Activated T-cell treated with anti-CD3 and anti-CD28 coated beads, Interleukin-2, amount 50 U/mL, for 24 hours (primary cell): ENCODE measurements around the gene SNORC.

Experiments used
- DNase-seq: peaks from one replicate; pipeline ENCODE4 v3.0.0-alpha.2; 2020
- H3K27ac Mint-ChIP-seq: 2 replicates; pipeline ENCODE4 v1.8.0; 2020; ENCODE audit warnings: mild to moderate bottlenecking, mixed read lengths
- H3K27me3 Mint-ChIP-seq: 2 replicates; pipeline ENCODE4 v1.8.0; 2020; ENCODE audit warnings: mixed read lengths
- H3K36me3 Mint-ChIP-seq: 2 replicates; pipeline ENCODE4 v1.8.0; 2020; ENCODE audit warnings: low read depth, mixed read lengths
- H3K4me1 Mint-ChIP-seq: 2 replicates; pipeline ENCODE4 v1.8.0; 2020; ENCODE audit warnings: low read depth, mixed read lengths
- H3K4me3 Mint-ChIP-seq: 2 replicates; pipeline ENCODE4 v1.8.0; 2020; ENCODE audit warnings: mild to moderate bottlenecking, moderate library complexity, mixed read lengths
- H3K9me3 Mint-ChIP-seq: 2 replicates; pipeline ENCODE4 v1.8.0; 2020; ENCODE audit warnings: mixed read lengths

Gene SNORC

DNA sequence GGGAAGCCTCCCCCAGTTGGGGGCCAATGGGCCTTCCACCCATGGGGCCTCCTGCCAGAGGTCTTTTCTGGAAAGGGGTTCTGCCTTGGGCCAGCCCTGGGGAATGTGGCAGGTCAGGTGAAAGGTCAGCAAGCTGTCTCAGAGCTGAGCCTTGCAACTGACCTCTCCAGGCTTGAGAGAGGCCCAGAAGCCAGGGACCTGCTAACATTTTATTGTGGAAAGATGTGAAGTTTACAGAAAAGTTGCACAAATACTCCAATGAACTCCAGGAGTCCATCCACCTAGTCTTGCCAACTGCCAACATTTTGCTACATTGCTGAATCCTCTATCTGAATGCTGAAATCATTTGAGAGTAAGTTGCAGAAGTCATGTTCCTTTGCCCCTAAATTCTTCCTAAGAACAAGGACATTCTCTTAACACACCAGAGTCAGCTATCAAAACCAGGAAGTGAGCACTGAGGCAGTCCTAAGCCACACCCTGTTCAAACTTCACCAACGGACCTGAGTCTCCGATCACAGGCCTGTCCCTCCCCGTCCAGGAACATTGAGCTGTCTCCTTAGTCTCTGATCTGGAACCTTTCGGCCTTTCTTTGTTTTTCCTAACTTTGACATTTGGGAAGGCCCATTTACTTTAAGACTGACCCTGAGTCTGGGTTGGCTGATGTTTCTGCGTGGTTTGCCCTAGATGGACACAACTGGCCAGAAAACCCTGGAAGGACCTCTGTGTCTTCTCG is 4.0 kb downstream of the SNORC start:
- Mint-ChIP-seq H3K4me1 (peaks cover 6% of the 10 kb centered on the region), H3K9me3 (no peaks in the 10 kb centered on the region), H3K27ac (no peak overlapping the region), H3K4me3 (no peak overlapping the region), H3K36me3 (no peaks in the 10 kb centered on the region), H3K27me3 (peaks cover 26% of the 10 kb centered on the region)
- DNase-seq = no peak

DNA sequence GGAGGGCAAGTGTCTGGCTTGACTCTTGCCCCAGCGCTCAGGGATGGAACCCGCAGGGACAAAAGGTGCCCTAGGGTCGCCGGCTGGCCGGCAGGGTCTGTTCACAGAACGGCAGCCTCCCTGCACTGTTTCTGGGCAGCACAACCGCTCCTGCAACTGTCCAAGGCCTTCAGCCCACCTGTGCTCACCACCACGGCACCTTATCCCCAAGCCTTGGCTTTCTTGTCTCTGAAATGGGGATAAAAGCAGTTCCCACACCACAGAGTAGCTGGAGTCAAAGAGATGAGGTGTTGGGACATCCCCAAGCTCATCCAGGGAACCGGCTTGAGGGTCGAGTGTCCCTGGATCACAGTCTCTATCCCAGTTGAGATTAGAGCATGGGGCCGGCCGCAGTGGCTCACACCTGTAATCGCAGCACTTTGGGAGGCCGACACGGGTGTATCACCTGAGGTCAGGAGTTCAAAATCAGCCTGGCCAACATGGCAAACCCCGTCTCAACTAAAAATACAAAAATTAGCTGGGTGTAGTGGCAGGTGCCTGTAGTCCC is 4.7 kb downstream of the SNORC start:
- H3K4me1 Mint-ChIP-seq = peaks cover 6% of the 10 kb centered on the region
- no peaks in the 10 kb centered on the region for H3K36me3 Mint-ChIP-seq
- peak; percentile 27 for DNase-seq
- H3K4me3 Mint-ChIP-seq = peak overlapping the region; percentile 58
- peaks cover 26% of the 10 kb centered on the region for H3K27me3 Mint-ChIP-seq
- no peaks in the 10 kb centered on the region for H3K9me3 Mint-ChIP-seq
- no peak overlapping the region for H3K27ac Mint-ChIP-seq

DNA sequence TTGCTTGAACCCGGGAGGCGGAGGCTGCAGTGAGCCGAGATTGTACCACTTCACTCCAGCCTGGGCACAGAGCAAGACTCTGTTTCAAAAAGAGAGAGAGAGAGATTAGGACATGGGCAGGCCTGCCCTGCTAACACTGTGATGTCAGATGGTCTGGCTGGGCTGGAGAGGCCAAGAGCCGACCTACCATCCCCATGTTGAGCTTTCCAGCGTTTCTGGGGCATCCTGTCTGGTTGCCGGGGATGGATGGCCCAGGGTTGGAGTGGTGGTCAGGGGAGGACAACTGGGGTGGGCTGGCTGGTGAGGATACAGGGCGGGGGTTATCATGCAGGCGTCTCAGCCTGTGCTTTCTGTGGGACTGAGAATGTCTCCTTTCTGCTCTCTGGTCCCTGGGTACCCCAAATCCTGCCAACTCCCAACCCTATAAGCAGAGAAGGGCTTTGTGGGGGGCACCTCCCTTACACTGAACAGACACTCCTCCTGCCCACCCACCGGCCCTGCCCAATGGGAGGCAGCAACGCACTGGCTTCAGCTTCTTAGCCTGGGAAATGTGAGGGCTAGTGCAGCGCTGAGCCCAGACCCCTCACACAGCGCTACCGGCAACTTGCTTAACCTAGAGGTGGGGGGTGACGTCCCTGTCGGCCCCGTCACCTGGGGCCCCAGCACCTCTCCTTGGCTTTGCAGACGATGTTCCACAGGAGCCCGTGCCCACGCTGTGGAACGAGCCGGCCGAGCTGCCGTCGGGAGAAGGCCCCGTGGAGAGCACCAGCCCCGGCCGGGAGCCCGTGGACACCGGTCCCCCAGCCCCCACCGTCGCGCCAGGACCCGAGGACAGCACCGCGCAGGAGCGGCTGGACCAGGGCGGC is 5.4 kb downstream of the SNORC start:
- no peak overlapping the region for H3K27ac Mint-ChIP-seq
- peaks cover 6% of the 10 kb centered on the region for H3K4me1 Mint-ChIP-seq
- DNase-seq = no peak
- H3K36me3 Mint-ChIP-seq = no peaks in the 10 kb centered on the region
- H3K9me3 Mint-ChIP-seq = no peaks in the 10 kb centered on the region
- peak overlapping the region; percentile 58 for H3K4me3 Mint-ChIP-seq
- H3K27me3 Mint-ChIP-seq = peaks cover 26% of the 10 kb centered on the region

- DNase-seq = peak; percentile 57
- Mint-ChIP-seq H3K4me3 (peak overlapping the region; percentile 59), H3K36me3 (no peaks in the 10 kb centered on the region), H3K27ac (no peak overlapping the region), H3K27me3 (peaks cover 26% of the 10 kb centered on the region), H3K9me3 (no peaks in the 10 kb centered on the region), H3K4me1 (peaks cover 6% of the 10 kb centered on the region)
Measured at GRCh38 chr2:232876161-232876977, 6.3 kb downstream of the SNORC start.

DNA sequence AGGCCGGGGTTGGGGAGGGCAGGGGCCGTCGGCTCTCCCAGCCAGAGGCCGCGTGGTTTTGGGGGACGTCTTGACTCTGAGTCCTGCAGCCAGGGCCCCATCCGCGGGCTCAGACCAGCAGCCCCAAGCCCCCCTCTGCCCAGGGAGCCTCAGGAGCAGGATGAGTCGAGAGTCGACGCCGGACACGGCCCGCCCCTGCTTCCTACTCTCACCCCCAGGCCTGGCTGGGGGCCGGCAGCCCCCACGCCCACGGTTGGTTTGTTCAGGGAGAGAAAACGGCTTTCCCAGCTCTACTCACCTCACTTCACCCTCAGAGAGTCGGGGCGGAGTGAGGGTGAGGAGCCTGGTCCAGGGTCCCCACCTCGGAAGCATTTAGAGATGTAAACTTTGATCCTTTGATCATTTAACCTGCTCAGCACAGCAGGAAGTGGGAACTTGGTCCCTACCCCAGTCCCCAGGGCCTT is 6.9 kb downstream of the SNORC start:
- Mint-ChIP-seq H3K4me3 (peak overlapping the region; percentile 60), H3K4me1 (peaks cover 6% of the 10 kb centered on the region), H3K36me3 (no peaks in the 10 kb centered on the region), H3K9me3 (no peaks in the 10 kb centered on the region), H3K27ac (no peak overlapping the region), H3K27me3 (peaks cover 26% of the 10 kb centered on the region)
- DNase-seq = no peak

DNA sequence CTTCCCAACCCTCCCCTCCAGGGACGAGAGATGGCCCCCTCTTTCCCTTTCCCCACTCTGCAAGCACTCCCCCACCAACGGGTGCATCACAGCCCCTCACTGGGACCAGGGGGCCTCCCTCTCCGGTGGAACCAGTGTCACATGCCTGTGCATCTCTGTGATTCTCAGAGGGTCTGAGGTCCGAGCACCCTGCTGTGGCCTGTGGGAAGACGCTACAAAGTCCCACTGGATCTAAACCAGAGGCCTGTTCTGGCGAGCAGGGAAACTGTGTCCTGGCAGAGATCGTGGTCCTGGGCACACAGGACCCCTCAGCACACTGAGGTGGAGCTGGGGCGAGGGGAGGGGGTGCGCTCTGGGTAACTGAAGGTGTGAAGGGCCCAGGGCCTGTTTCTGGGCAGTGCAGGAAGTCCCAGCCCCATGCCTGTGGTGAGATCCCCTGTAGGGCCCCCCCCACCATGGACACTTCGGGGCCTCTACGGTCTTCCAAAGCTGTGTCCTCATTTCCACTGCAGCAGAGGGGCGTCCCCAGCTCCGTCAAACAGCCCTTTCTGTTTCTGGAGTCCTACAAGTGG is 8.0 kb downstream of the SNORC start:
- H3K36me3 Mint-ChIP-seq = no peaks in the 10 kb centered on the region
- H3K27ac Mint-ChIP-seq = no peak overlapping the region
- H3K27me3 Mint-ChIP-seq = peaks cover 26% of the 10 kb centered on the region
- H3K9me3 Mint-ChIP-seq = no peaks in the 10 kb centered on the region
- H3K4me3 Mint-ChIP-seq = peak overlapping the region; percentile 26
- DNase-seq = no peak
- H3K4me1 Mint-ChIP-seq = peaks cover 6% of the 10 kb centered on the region

DNA sequence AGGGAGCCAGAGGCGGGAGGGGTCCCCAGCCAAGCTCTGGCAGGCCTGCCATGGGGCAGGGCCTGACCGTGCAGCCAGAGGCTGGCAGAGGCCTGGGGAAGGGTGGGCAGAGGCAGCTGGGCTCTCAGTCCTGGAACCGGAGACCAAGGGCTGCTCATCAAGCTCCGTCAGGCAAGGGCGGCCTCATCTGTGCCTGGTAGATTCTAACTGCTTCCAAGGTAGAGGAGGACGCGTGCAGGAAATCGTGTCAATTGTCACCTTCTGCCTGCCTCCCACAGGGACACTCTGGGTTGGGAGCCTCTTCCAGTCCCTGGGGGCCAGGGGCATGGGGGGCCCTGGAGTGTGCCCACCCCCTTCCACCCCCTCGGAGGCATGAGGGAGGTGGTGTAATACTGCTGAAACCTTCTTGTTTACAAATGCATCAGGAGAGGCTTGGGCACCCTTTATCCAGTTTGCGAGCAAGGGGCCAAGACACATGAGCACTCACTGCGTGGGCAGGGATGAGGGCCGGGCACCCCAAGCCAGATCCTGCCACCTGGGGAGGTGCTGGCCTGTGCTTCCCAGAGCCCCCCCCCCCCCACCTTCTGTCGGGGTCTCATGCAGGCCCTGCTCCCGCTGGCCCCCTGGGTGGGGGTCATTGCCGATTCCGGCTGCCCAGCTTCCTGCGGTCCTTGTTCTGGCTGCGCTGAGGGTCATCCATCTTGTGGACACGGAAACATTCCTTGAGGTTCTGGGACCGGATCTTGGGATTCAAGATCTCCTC is 9.0 kb downstream of the SNORC start:
- Mint-ChIP-seq H3K4me1 (peaks cover 6% of the 10 kb centered on the region), H3K27me3 (peaks cover 24% of the 10 kb centered on the region), H3K4me3 (no peak overlapping the region), H3K9me3 (no peaks in the 10 kb centered on the region), H3K36me3 (no peaks in the 10 kb centered on the region), H3K27ac (no peak overlapping the region)
- DNase-seq = no peak

- no peaks in the 10 kb centered on the region for H3K36me3 Mint-ChIP-seq
- no peak for DNase-seq
- peaks cover 6% of the 10 kb centered on the region for H3K4me1 Mint-ChIP-seq
- peaks cover 16% of the 10 kb centered on the region for H3K27me3 Mint-ChIP-seq
- no peak overlapping the region for H3K4me3 Mint-ChIP-seq
- no peak overlapping the region for H3K27ac Mint-ChIP-seq
- no peaks in the 10 kb centered on the region for H3K9me3 Mint-ChIP-seq
Measured at GRCh38 chr2:232879618-232880494, 9.8 kb downstream of the SNORC start.

DNA sequence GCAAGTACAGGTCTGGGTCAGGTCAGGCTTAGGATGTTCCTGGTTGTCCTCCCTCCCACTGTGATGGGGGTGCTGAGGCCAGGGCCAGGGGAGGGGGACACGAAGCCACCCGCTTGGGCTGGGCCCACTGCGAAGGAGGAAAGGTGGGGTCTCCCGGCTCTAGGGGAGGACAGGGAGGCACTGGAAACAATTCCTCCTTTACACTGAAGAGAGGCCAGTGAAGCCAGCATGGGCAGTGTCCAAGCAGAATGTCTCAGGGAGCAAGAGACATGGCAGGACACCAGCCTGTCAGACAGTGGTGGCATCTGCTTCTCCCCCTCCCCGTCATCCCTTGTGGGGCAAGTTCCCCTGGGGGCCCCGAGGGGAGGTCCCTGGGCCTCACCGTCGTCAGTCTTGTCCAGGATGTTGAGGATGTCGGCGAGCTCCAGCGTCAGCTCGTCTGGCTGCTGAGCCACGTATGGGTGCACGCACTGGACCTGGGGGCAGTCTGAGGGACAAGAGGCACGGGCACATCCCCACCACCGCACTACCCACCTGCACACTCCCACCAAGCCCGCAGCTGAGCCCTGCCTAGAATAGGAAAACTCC is 10.8 kb downstream of the SNORC start:
- H3K4me1 Mint-ChIP-seq = no peaks in the 10 kb centered on the region
- H3K27ac Mint-ChIP-seq = no peak overlapping the region
- no peak for DNase-seq
- no peak overlapping the region for H3K4me3 Mint-ChIP-seq
- no peaks in the 10 kb centered on the region for H3K36me3 Mint-ChIP-seq
- H3K27me3 Mint-ChIP-seq = peaks cover 7% of the 10 kb centered on the region
- no peaks in the 10 kb centered on the region for H3K9me3 Mint-ChIP-seq

DNA sequence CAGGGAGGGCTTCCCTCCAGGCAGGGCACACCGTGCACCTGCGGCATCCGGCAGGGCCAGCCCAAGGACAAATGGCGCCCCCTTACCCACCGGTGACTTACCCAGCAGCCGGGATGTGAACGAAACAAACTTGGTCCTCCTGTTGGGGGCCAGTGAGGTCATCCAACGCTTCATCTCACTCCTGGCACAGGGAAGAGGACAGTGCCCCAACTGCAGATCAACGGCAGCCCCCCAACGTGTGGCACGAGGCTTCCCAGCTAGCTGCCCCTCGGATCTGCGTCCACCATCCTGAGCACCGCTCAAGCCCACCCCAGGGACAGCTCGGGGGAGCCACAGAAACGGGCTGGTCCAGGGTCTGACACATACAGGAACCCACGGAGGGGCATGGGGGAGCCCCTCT is 12.0 kb downstream of the SNORC start:
- peaks cover 7% of the 10 kb centered on the region for H3K27me3 Mint-ChIP-seq
- no peaks in the 10 kb centered on the region for H3K9me3 Mint-ChIP-seq
- H3K4me3 Mint-ChIP-seq = no peak overlapping the region
- DNase-seq = no peak
- H3K27ac Mint-ChIP-seq = no peak overlapping the region
- H3K4me1 Mint-ChIP-seq = no peaks in the 10 kb centered on the region
- H3K36me3 Mint-ChIP-seq = no peaks in the 10 kb centered on the region

DNA sequence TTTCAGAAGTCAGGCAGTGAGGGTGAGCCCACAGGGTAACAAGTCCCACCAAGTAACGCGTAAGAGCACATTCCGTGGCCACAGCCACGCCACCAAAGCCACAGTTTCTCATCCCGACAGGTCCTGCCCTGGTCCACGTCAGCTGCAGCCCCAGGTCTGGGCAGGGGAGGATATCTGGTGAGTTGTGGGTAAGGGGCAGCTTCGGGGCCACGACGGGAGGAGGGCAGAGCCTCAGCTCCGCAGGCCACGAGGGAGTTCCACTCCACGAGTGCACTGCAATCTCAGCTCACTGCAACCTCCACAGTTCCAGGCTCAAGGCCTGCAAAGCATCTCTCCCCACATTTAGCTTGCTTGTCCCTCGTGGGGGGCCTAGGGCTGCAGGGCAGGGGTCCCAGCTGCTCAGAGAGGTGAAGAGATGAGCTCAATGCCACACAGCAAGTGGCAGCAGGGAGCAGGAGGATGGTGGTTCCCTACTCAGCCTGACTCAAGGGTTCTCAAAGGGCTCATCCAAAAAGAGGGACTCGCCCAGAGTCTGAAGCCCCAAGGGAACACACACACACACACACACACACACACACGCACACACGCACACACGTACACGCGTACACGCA is 12.5 kb downstream of the SNORC start:
- Mint-ChIP-seq H3K9me3 (no peaks in the 10 kb centered on the region), H3K36me3 (no peaks in the 10 kb centered on the region), H3K4me3 (no peak overlapping the region), H3K27me3 (peaks cover 4% of the 10 kb centered on the region), H3K4me1 (no peaks in the 10 kb centered on the region), H3K27ac (no peak overlapping the region)
- no peak for DNase-seq

DNA sequence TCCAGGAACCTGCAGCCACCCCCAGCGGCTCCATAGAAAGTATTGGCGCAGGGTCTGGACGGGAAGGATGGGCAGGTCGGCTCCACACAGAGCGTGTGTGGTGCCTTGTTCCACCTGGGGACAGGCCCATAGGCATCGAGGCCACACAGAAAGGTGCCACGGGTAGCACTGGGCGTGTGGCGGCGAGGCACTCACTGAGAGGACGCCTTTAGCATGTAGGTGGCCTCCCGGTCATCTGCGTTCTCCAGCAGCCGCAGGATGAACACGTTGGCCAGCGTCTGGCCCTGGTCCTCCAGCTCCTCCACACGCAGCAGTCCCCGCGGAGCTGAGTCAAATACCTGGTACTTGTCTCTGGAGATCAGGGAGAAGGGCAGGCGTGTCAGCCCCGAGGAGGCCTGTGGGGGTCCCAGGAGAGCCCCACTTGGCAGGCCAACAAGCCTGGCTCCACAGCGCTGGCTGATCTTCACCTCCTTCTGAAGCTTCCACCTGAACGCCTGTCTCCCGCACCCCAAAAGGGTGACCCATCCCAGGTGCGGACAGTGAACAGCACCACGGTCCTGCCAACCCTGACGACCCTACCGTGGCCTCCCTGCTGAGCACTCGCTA is 13.2 kb downstream of the SNORC start:
- Mint-ChIP-seq H3K27me3 (no peaks in the 10 kb centered on the region), H3K4me3 (no peak overlapping the region), H3K9me3 (no peaks in the 10 kb centered on the region), H3K36me3 (no peaks in the 10 kb centered on the region), H3K27ac (no peak overlapping the region), H3K4me1 (no peaks in the 10 kb centered on the region)
- no peak for DNase-seq
